HG03442 (cell line): ENCODE measurements around the gene SETD3.

Experiments
- ATAC-seq: cut with Tn5 transposase; IDR thresholded peaks from one replicate; pipeline ENCODE4 v1.9.1; 2021; ENCODE audit warnings: mild to moderate bottlenecking, moderate library complexity; ENCODE audit not compliant: unreplicated experiment

Gene SETD3

DNA sequence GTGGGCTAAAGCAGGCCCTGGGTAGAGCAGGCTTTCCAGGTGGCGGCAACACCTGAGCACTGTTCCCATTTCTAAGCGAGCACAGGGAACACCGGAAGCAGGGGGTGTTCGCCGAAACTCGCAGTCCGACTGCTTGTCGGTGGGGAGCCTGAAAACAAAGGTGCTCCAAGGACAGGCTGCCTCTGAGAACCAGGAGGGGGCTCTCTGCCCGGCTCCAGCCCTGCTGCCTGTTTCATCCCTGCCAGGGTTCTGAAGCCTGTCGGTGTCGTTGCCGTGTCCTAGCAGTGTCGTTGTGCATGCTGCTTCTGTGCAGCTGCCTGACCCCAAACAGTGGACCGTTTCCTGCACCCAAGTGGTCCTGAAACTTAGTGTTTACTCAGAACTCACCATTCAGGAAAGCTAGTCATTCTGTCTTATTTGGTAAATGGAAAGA lies 22.3 kb upstream of the SETD3 start:
- no peak for ATAC-seq

DNA sequence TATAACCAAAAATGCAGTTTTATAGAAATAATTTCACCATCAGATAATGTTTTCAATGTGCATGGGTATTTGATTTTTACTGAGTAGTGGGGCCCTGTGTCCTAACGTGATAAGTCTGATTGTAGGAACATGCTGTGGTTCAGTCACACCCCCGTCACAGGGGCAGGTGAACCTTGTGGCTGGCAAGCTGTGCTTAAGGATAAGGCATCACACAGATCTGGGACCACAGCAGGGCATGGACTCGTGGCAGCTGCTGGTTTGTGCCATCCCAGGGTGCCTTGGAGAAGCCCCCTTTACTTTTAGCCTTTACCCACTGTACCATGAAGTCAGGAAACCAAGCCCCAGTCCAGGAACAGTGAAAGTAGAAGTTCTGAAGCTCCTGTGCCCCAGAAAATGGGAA lies 17.2 kb upstream of the SETD3 start:
- no peak for ATAC-seq

DNA sequence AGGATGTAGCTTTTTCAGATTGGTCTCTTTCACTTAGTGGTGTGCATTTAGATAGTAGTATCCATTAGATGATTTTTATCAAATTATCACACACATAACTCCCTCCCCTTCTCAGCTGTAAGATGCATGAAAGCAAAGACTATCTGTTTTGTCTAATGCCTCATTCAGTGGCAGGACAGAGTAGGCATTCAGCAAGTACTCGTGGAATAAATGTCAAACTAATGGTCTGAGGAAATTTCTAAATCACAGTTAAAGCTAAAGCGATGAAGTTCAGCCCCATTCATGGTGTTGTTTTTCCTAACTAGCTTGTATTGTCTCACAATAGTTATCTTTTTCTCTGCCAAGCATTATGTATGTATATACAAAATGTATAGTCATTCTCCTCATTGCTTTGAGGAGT lies 16.7 kb upstream of the SETD3 start:
- no peak for ATAC-seq

DNA sequence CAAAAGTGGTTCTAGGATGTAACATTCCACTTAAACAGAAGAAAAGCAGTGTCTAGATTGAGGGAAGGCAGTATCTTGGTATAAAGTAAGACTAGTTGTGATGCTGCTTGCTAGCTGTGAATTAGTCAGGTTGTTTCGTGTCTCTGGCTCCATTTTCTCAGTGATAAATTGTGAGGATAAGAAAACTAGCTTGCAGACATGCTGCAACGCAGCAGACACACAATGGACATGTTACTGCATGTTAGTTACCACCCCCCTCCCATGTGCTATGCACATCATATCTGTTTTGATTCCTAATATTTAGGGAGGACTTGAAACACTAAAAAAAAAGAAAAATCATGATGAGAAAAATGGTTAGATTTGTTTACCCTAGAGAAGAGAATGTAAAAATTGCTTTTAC lies 3.4 kb upstream of the SETD3 start:
- ATAC-seq = no peak

DNA sequence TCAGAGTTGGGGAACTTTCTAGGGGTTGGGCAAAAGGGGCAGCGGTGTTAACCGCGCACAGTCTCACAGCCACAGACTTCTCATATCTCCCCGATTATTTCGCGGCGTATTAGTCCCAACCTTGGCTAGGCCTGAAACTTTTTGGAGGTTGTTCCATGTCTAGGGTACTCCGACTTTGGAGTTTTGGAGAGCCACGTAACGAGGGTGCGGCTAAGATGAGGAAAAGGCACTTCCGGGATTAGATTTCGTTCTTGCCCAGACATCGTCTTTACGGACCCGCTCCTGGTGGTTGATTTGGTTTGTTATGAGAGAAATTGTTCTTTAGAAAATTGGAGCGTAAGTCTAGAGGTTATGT lies 1.1 kb upstream of the SETD3 start:
- no peak for ATAC-seq

DNA sequence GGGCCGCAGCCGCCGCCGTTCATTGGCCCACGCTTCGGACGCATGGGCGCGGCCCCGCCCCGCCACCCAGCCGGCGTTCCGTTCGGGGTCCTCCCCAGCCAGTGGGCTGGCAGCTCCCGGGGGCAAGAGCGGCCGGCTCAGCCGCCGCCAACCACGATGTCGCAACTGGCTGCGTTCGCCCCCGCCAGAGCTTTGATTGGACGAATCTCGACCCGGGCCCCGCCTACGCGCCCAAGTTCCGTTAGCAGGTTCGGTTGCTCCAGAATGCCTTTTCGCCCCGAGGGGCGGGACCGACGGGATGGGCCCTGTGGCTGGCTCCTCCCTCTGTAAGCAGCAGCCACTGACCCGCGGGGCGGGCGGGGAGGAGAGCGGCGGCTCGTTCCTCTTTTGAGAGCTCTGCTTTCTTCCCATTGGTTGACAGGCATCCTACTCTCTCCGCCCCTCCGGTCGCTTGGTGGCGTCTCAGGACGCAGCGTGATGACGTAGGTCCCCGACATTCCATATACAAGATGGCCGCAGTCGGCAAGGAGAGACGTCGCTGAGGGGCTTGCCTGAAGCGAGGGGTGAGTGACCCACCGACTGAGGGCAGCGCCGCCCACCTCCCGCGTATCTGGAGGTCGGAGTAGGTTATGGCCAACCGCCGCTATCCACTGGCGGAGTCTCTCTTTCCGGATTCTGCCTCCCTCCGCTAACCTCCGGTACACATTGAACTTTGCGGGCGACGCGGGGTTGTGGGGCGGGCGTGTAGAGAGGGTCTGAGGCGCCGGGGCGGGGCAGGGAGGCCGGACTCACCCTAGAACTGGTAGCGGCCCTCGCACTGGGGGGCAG lies 472 bp upstream of the SETD3 start, which contains the start of gene CCNK:
TSS of gene CCNK (plus strand) at position 493 of the 828 bp plus-strand sequence. CDS start 11,269 bp downstream, outside the sequence.
- peak; percentile 85 for ATAC-seq

DNA sequence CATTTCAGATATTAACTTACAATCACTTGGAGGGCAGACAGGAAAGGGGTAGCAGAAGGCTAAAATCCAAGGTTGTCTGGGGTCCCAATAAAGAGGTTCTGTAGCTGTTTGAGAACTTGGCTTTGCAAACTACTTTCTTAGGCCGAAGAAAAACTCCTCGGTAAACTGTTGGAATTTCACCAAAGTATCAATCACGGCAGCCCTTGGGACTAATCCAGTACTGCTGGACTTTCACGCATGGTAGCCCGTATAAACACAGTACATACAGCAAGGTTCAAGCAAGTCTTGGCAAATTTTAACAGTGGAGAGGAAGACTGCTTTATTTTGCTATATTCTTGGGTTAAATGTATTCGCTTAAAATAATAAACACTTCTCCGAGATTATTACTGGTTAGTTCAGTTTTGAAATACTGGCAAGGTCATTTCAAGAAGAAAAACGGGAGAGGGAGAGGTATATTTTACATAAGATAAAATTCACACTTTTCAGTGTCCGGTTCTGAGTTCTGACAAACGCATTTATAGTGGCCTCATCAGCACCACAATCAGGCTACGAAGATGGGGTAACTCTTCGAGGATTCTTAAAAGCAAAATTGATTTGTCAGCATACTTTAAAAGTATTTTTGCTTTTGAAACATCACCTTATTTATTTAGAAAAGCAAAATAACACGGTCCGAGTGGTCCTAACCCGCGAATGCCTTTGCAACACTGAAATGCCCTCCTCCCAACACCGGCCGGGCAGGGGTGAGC lies 1.3 kb downstream of the SETD3 start:
- ATAC-seq = no peak

DNA sequence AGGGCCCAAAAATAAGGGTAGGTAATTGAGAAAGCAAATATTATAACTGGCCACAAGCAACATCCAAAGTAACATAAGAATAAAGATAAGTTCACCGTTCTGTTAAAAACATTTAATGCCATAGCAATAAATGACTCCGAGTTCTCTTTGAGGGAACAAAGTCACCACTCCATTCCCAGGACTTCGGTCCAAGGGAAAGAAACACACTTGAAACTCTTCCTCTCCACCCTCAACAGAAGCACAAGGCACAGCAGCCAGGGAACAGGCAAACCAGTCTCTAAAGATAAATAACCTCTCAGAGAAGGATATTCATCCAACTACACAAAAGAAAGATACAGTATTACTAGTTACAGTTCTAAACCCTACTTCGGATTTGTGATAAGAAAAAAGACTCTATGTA lies 2.5 kb downstream of the SETD3 start:
- no peak for ATAC-seq

DNA sequence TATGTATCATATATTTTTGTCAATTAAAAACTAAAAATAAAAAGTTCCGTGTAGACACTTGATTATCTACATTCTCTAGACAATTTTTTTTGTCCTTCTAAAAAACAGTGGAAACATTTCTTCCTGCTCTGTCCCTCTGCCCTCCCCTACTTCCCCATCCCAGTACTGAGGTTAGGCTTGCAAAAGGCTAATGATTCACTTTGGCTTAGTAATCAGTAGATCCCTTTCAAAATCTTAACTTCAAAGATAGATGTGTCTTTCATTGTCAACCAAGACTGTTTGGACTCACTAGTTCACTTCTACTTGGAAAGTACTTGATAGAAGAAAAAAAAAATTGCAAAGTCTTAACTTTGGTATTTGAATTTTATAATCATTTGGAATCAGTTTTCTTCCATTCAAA lies 3.8 kb downstream of the SETD3 start:
- ATAC-seq = no peak

DNA sequence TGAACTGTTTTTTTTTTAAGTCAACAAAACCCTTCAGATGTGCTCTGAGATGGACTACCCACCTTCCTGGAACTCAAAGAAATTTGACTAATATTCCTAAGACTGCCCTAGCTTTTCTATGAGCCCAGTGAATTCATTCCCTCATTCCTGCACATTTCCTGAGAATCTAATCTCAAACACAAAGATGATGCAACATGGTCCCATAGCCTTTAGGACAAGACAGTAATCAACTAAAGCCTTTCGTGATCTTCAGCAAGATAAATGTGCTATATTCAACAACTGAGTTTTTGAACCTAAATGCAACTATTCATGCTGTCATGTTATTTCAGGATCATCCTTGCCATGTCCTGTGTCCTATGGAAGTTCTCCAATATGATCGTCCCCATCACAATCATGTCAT lies 5.0 kb downstream of the SETD3 start:
- no peak for ATAC-seq

DNA sequence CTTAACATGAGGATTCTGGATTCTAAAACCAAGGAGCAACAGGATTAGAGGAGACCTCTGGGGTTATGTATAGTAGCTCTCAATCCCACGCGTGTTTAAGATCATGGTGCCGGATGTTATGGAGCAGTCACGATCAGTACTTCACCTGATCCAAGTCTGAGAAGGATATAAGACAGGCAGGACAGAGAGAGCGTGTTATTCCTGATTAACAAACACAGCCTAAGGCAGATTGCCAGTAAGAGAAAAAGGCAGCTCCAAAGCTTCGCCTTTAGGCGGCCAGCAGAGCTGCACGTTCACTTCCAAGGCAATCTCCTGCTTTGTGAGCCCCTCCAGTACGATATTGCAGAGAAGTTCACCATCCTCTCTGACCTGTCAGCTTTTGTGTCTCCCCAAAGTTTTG lies 5.5 kb downstream of the SETD3 start:
- ATAC-seq = no peak

DNA sequence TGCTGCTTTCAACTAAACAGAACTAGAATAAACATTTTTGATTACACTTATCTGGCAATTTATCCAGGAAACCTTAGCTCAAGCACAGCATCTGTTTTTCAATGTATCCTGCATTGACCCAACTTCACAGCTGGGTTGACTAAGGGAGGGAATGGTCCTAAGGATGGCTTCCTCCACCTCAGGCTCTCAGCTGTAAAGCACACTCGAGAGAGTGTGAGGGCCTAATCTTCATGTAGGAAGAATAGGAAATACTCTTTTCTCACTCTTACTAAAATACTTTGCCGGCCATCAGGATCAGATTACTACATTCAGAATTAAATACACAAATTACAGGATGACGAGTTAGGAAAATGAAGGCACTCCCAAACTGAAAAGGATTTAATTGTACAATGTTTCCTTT lies 7.2 kb downstream of the SETD3 start:
- no peak for ATAC-seq

DNA sequence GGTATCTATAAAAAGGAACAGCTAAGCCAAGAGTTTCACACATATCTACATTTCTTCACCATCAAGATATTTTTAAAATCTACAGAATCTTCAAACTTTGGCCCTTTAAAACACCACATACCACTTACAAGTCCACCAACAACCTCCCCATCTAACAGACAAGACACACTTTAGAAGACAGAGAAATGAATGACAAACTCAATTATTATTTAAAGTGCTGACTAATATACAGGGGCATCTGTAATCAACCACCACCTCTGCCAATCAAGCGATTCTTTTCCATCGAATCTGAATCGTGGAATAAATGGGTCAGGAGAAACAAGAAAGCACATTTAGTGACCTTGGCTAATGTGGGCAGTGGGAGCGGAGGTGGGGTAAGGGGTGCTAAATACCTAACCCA lies 7.7 kb downstream of the SETD3 start:
- no peak for ATAC-seq

DNA sequence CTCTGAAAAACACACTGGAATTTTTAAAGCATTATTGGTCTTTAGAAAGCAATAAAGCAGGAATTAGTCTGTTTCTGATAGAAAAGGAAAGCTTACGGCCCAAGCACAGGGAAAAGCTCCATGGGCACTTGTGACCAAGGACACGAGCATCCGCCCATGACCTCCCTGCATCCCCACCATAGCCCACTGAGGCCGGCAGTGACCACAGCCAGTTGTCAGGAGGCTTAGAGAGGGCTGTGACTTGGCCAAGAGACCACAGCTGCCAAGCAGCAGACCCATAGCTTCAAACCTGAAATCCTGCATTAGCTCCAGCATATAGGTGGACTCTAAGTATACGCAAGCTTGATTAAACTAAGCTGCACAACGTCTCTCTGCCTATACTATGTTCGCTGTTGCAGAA lies 8.9 kb downstream of the SETD3 start:
- ATAC-seq = no peak

DNA sequence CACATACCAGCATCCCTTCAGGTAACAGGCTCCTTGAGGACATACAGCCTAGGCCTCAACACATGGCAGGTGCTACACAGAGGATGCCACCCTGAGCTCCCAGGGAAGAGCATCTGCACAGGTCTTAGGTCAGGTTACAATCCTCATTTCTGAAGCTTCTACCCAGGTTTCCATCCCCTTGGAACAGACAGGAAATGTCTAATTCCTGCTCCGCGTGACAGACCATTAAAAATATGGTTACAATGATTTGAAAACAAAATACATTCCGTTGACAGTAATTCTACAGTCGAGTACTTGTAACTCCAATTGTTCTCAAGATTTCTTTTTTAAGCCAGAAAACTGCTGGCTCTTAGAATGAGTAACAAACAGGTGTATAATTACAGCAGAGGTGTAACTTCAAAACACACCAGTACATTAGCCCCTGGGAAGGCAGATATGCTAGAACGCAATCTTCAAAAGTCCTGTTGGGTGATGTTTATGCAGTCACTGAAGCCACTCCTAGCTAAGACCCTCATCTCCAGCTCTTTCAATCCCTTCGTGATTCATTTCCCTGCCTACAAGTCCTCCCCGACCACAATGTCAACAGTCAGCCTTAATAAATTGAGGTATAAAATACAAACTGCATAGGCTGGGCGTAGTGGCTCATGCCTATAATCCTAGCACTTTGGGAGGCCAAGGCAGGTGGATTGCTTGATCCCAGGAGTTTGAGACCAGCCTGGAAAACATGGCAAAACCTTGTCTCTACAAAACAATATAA lies 11.6 kb downstream of the SETD3 start:
- no peak for ATAC-seq

DNA sequence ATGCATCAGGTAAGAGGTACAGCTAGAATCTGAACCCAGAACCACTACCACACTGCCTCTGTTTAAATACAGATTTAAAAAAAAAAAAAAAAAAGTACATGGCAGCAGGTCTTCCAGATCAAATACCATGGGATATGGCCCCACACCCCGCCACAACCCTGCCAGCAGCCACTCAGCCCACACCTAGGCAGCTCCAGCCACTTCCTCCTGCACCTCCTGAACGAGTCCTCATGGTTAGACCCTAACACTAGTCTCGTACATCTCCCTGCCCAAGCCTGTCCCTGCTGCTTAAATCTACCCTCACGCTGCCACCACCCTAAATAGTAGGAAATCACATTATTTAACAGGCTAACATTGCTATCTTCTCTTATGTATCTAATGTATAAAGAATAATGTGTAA lies 12.6 kb downstream of the SETD3 start:
- no peak for ATAC-seq

DNA sequence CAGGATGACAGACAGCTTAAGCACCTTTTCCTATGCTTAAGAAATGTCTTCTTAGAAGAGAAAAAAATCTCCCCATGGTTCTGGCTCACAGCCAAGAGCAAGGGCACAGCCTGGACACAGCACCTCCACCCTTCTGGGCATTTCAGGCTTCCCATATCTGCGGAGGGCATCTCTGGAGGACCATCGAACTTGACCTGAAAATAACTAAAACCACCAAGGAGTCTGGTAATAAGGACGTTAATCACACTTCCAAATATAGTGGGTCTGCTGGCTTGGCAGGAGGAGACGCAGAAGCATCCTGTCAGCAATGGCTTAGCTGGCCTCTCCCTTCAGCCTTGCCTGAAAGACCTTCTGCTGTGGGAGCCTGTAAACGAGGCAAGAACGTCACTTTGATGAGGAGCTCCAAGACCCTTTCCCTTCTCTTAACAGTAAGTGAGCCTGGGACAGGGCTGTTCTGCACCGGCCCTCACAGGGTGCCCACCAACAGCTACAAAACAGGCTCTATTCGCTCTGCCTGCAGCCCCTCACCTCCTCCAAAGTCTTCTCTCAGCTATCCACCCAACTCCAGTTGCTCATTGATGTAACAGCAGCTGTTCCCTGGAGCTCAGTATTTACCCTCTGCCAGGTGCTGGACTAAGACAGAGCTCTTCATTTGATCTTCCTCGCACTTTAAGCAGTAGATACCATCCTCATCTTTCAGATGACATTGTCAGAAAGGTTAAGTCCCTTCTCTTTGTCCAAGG lies 13.2 kb downstream of the SETD3 start:
- ATAC-seq = no peak

DNA sequence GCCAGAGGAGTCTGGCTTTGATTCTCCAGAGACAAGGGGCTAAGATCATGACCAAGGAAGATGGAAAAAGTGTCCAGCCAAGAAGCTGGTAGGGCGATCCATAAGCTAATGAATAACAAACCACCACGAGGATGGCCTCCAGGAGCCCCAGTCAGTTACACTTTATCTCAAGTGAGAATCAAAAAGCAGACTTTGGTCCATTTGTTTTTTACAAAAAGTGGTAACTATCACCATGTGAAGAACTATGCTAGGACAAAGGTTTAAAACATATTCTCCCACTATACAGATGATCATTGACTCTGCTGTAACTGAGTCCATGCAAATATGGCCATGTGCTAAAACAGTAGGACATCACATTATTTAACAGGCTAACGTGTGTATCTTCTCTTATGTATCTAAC lies 13.9 kb downstream of the SETD3 start:
- no peak for ATAC-seq

DNA sequence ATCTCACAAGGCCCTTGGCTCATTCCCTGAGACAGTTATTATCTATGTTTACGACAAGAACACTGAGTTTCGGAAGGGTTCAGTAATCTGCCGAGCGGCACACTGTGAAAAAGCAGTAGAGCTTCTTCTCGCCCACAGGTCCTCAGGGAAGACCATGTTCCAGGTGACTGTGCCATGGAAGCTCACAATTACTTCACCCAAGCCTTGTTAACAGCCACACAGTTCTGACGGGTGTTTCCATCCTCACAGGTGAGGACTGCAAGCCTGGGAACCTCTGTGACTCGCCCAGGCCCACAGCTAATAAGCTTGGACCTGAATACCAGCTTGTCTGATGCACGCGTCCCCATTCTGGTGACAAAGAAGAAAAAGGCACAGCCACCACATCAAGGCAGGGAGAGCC lies 15.4 kb downstream of the SETD3 start:
- no peak for ATAC-seq

DNA sequence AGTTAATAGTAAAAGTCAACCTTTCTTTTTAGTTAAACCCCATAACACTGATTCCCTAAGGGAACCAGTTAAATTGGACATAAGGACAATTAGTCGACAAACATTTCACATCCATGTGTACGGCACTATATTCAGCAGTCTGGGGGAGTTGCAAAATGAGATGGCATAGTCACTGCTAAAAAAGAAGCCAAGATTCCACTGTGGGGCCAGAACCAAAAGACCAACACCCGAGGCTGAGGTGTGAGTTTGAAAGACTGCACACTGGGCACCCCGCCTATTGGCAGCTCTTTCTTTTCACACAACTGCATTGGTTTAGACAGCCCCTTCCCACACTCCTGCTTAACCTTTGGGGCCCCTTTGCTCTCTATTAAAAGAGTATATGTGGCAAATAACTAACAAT lies 16.7 kb downstream of the SETD3 start:
- ATAC-seq = no peak

DNA sequence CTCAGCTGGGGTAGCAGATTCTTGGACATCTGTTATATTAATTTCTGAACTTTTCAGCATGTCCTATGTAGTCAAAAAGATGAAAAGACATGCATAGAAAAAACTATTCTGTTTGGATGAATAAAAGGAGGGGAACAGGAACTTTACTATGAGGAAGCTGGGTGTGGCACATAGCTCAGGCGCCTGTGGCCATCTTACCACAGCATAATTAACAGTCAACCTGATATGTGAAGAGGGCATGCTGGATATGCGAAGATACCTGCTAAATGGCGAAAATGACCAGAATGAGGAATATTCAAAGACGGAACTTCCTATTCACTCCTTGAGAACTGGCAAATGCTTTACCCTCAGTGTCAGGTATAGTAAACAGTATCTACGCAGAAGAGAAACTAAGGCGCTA lies 18.4 kb downstream of the SETD3 start:
- ATAC-seq = no peak
